ENCODE results near the gene VPS16. TPM values are rescaled to one million over a fixed set of nuclear protein-coding genes. Genes with fewer than 3 reads are reported as not detected.

VPS16 gene
- total RNA-seq, 1 experiment from 2014 or later: 49.9 TPM

DNA sequence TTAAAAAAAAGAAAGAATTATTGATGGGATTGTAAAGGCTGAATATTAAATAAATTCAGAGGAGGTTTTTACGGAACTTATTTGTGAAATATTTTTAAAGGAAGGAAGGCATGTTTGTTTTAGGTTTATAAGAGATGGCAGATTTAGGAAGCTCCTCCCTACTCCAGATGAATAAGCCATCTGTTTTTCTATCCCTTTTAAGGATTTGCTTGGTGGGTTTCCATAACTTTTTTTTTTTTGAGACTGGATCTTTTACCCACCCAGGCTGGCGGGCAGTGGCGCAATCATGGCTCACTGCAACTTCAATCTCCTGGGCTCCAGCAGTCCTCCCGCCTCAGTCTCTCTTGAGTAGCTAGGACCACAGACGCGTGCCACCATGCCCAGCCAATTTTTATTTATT is 63.1 kb downstream of the VPS16 start:
- no TSS peak for BruUV-seq (replicated peaks)
- ATAC-seq (no peak), DNase-seq (no peak)
- ChIA-PET POLR2A (ENCODE audit: unreplicated experiment) (no interaction called here), CTCF (no interaction called here)
- no peak overlapping the region for H3K9ac ChIP-seq (ENCODE audit: low read length)
- H3K36me3 ChIP-seq (ENCODE audit: low read depth, low read length): no peaks in the 10 kb centered on the region
- no peak overlapping the region for H2AFZ ChIP-seq (ENCODE audit: low read length)
- no peaks in the 10 kb centered on the region for H3F3A ChIP-seq (ENCODE audit: low read length, unreplicated experiment)
- H3K9me2 ChIP-seq (replicated peaks; ENCODE audit: low read length): no peaks in the 10 kb centered on the region
- H3K27me3 ChIP-seq (ENCODE audit: low read length): no peaks in the 10 kb centered on the region
- peaks cover 13% of the 10 kb centered on the region; the same call in 1 of the 2 replicates for H3K79me2 ChIP-seq (ENCODE audit: low read length)
- H3K4me1 ChIP-seq (ENCODE audit: insufficient read depth, low read length): no peaks in the 10 kb centered on the region
- no peak overlapping the region for H3K27ac ChIP-seq (ENCODE audit: low read length)
- intact Hi-C loops (cut with micrococcal nuclease): no loop called here
- H4K20me1 ChIP-seq (ENCODE audit: low read length): no peaks in the 10 kb centered on the region
- H3K4me2 ChIP-seq (ENCODE audit: low read length): no peak overlapping the region
- H3K4me3 ChIP-seq (ENCODE audit: low read length): no peak overlapping the region
- no peaks in the 10 kb centered on the region for H3K9me3 ChIP-seq (ENCODE audit: low read length)
- TF ChIP-seq, protein P1, sequence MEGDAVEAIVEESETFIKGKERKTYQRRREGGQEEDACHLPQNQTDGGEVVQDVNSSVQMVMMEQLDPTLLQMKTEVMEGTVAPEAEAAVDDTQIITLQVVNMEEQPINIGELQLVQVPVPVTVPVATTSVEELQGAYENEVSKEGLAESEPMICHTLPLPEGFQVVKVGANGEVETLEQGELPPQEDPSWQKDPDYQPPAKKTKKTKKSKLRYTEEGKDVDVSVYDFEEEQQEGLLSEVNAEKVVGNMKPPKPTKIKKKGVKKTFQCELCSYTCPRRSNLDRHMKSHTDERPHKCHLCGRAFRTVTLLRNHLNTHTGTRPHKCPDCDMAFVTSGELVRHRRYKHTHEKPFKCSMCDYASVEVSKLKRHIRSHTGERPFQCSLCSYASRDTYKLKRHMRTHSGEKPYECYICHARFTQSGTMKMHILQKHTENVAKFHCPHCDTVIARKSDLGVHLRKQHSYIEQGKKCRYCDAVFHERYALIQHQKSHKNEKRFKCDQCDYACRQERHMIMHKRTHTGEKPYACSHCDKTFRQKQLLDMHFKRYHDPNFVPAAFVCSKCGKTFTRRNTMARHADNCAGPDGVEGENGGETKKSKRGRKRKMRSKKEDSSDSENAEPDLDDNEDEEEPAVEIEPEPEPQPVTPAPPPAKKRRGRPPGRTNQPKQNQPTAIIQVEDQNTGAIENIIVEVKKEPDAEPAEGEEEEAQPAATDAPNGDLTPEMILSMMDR (conservative IDR thresholded peaks at IDR 0.05; ENCODE audit: low read depth, low read length): no peak
- TF ChIP-seq EZH2phosphoT487 (IDR thresholded peaks at IDR 0.05; ENCODE audit: borderline replicate concordance, low read length): no peak
- no peak for TF ChIP-seq EZH2 (IDR thresholded peaks at IDR 0.05; ENCODE audit: low read length, unreplicated experiment)

DNA sequence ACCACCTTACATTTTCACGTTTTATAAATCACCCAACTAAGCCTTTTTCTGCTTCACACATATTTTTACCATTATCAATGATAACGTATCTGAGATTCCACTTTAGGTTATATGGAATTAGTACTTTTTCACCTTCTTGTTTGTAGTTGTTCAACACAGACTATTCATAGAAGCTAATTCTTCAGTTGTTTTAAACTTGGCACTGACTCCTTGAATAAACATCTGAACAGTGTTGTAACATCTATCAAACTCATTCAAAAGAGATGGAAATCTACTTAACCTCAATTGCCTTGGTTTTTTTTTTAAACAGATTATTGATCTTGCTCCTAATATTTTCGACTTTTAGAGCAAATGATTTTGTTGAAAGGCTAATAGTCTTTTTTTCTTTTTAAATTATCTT is 67.0 kb downstream of the VPS16 start:
- POLR2A ChIA-PET (ENCODE audit: unreplicated experiment): no interaction called here
- H3K9me3 ChIP-seq (ENCODE audit: low read length): no peaks in the 10 kb centered on the region
- DNase-seq (no peak), ATAC-seq (no peak)
- H3K4me1 ChIP-seq (ENCODE audit: insufficient read depth, low read length): no peaks in the 10 kb centered on the region
- no peaks in the 10 kb centered on the region for H3F3A ChIP-seq (ENCODE audit: low read length, unreplicated experiment)
- no peak overlapping the region for H2AFZ ChIP-seq (ENCODE audit: low read length)
- peaks cover 9% of the 10 kb centered on the region; the same call in 1 of the 2 replicates for H3K79me2 ChIP-seq (ENCODE audit: low read length)
- no peak overlapping the region for H3K4me2 ChIP-seq (ENCODE audit: low read length)
- H4K20me1 ChIP-seq (ENCODE audit: low read length): no peaks in the 10 kb centered on the region
- H3K4me3 ChIP-seq (ENCODE audit: low read length): no peak overlapping the region
- intact Hi-C loops (cut with micrococcal nuclease): no loop called here
- CTCF ChIA-PET: no interaction called here
- H3K36me3 ChIP-seq (ENCODE audit: low read depth, low read length): no peaks in the 10 kb centered on the region
- H3K9ac ChIP-seq (ENCODE audit: low read length): no peak overlapping the region
- TF ChIP-seq EZH2 (IDR thresholded peaks at IDR 0.05; ENCODE audit: low read length, unreplicated experiment) (no peak), EZH2phosphoT487 (IDR thresholded peaks at IDR 0.05; ENCODE audit: borderline replicate concordance, low read length) (no peak)
- TF ChIP-seq, protein P1 (conservative IDR thresholded peaks at IDR 0.05; ENCODE audit: low read depth, low read length): no peak
- H3K9me2 ChIP-seq (replicated peaks; ENCODE audit: low read length): no peaks in the 10 kb centered on the region
- no TSS peak for BruUV-seq (replicated peaks)
- no peak overlapping the region for H3K27ac ChIP-seq (ENCODE audit: low read length)
- no peaks in the 10 kb centered on the region for H3K27me3 ChIP-seq (ENCODE audit: low read length)

DNA sequence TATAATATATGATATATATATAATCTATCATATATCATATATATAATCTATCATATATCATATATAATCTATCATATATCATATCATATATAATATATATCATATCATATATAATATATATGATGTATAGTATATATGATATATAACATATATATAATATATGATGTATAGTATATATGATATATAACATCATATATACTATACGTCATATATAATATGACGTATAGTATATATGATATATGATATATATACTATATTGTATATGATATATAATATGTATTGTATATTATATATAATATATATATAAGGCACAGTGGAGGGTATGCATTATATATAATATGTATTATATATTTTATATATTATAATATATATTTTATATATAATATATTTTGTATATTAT is 69.4 kb downstream of the VPS16 start:
- H3K9me3 ChIP-seq (ENCODE audit: low read length): no peaks in the 10 kb centered on the region
- H3F3A ChIP-seq (ENCODE audit: low read length, unreplicated experiment): no peaks in the 10 kb centered on the region
- no peak overlapping the region for H3K9ac ChIP-seq (ENCODE audit: low read length)
- no peak overlapping the region for H2AFZ ChIP-seq (ENCODE audit: low read length)
- no peak overlapping the region for H3K4me2 ChIP-seq (ENCODE audit: low read length)
- ATAC-seq (no peak), DNase-seq (no peak)
- H3K4me1 ChIP-seq (ENCODE audit: insufficient read depth, low read length): no peaks in the 10 kb centered on the region
- H3K27me3 ChIP-seq (ENCODE audit: low read length): no peaks in the 10 kb centered on the region
- no peak overlapping the region for H3K27ac ChIP-seq (ENCODE audit: low read length)
- ChIA-PET POLR2A (ENCODE audit: unreplicated experiment) (interaction anchor here (0.6 kb wide), 1 partner anchor 1707 kb away, joined by 5 read pairs; the partner anchor contains the start of gene C20orf202), CTCF (no interaction called here)
- intact Hi-C loops (cut with micrococcal nuclease): no loop called here
- no peaks in the 10 kb centered on the region for H3K79me2 ChIP-seq (ENCODE audit: low read length)
- H4K20me1 ChIP-seq (ENCODE audit: low read length): no peaks in the 10 kb centered on the region
- H3K36me3 ChIP-seq (ENCODE audit: low read depth, low read length): no peaks in the 10 kb centered on the region
- H3K9me2 ChIP-seq (replicated peaks; ENCODE audit: low read length): no peaks in the 10 kb centered on the region
- H3K4me3 ChIP-seq (ENCODE audit: low read length): no peak overlapping the region
- no peak for TF ChIP-seq EZH2 (IDR thresholded peaks at IDR 0.05; ENCODE audit: low read length, unreplicated experiment)
- TF ChIP-seq, protein P1 (conservative IDR thresholded peaks at IDR 0.05; ENCODE audit: low read depth, low read length): no peak
- TF ChIP-seq EZH2phosphoT487 (IDR thresholded peaks at IDR 0.05; ENCODE audit: borderline replicate concordance, low read length): no peak
- no TSS peak for BruUV-seq (replicated peaks)

All from PC-3 (cell line).